WERI-Rb-1 (cell line): Measurements from ENCODE around the gene CENPP.
A peak's percentile ranks its signal among the peaks of the same experiment; 100 is the strongest.

Experiments
- DNase-seq: peaks from one replicate; pipeline ENCODE4 v3.0.0-alpha.2; 2020
- H3K27ac ChIP-seq: fragments of 250-450 bp; sonication (Bioruptor Pico); 2 replicates; pipeline ENCODE4 v1.5.1; 2020; ENCODE audit warnings: mild to moderate bottlenecking, moderate library complexity
- H3K27me3 ChIP-seq: fragments of 250-450 bp; sonication (Bioruptor Pico); 2 replicates; pipeline ENCODE4 v1.5.1; 2021; ENCODE audit warnings: mild to moderate bottlenecking, low read depth, moderate library complexity; ENCODE audit not compliant: insufficient read depth, severe bottlenecking
- H3K36me3 ChIP-seq: fragments of 250-450 bp; sonication (Bioruptor Pico); 2 replicates; pipeline ENCODE4 v1.5.1; 2020; ENCODE audit warnings: mild to moderate bottlenecking, moderate library complexity
- H3K4me3 ChIP-seq: 2 replicates; pipeline ENCODE4 v1.5.1; 2011; ENCODE audit warnings: low read depth, mild to moderate bottlenecking, control low read depth, low read length
- H3K9me3 ChIP-seq: fragments of 250-450 bp; sonication (Bioruptor Pico); 2 replicates; pipeline ENCODE4 v1.5.1; 2021; ENCODE audit warnings: mild to moderate bottlenecking, moderate library complexity; ENCODE audit not compliant: severe bottlenecking
- TF ChIP-seq, protein P1 (sequence below): IDR thresholded peaks from 2 replicates; pipeline ENCODE4 v1.5.1; 2011; ENCODE audit warnings: low read depth, mild to moderate bottlenecking, control low read depth, inconsistent platforms, low read length

CENPP gene

DNA sequence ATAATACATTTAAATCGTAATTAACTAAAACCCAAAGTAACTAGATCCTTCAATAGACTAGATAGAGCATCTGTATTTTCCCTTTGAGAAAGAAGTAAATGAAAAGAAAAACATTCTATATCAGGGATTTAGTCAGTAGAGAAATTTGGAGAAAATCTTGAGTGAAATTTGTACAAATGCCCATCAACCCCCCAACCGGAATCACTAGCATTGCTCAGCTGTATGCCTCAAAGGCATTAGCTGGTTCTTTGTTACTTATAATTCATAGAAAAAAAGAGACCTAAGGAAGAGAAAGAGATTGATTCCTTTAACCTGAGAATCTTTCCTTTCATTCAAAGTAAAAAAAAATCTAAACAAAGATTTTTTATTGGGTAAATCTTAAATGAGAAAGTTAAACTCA is 97.9 kb downstream of the CENPP start:
- H3K4me3 ChIP-seq: no peak overlapping the region
- no peaks in the 10 kb centered on the region for H3K36me3 ChIP-seq
- no peak for DNase-seq
- no peaks in the 10 kb centered on the region for H3K27me3 ChIP-seq
- no peak overlapping the region for H3K27ac ChIP-seq
- TF ChIP-seq, protein P1, sequence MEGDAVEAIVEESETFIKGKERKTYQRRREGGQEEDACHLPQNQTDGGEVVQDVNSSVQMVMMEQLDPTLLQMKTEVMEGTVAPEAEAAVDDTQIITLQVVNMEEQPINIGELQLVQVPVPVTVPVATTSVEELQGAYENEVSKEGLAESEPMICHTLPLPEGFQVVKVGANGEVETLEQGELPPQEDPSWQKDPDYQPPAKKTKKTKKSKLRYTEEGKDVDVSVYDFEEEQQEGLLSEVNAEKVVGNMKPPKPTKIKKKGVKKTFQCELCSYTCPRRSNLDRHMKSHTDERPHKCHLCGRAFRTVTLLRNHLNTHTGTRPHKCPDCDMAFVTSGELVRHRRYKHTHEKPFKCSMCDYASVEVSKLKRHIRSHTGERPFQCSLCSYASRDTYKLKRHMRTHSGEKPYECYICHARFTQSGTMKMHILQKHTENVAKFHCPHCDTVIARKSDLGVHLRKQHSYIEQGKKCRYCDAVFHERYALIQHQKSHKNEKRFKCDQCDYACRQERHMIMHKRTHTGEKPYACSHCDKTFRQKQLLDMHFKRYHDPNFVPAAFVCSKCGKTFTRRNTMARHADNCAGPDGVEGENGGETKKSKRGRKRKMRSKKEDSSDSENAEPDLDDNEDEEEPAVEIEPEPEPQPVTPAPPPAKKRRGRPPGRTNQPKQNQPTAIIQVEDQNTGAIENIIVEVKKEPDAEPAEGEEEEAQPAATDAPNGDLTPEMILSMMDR: no peak
- no peaks in the 10 kb centered on the region for H3K9me3 ChIP-seq

DNA sequence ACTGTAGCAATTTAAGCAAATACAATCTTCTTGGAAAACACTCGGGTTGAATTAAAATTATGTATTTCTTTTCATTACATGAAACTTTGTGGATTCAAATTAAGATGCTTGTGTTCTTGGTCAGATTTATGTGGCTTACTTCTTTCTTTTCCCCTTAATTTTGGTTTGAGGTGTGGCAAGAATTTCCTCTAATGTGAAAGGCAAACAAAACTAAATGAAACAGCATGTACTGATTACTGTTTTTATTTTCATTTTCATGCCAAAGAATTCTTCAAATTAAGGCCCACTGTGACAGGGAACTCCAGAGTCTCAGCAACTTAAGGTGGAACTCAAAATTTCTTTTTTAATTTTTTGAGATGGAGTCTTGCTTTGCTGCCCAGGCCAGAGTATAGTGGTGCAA is 98.6 kb downstream of the CENPP start, which contains the start of gene OMD:
TSS of gene OMD (minus strand) at position 132 of the 400 bp plus-strand sequence. CDS start 6,913 bp downstream, outside the sequence.
- H3K27ac ChIP-seq: no peak within 1 kb of the TSS
- no peaks in the 10 kb centered on the region for H3K27me3 ChIP-seq
- H3K9me3 ChIP-seq: no peaks in the 10 kb centered on the region
- no peak for DNase-seq
- no peaks in the 10 kb centered on the region for H3K36me3 ChIP-seq
- TF ChIP-seq, protein P1: no peak
- H3K4me3 ChIP-seq: no peak within 1 kb of the TSS

DNA sequence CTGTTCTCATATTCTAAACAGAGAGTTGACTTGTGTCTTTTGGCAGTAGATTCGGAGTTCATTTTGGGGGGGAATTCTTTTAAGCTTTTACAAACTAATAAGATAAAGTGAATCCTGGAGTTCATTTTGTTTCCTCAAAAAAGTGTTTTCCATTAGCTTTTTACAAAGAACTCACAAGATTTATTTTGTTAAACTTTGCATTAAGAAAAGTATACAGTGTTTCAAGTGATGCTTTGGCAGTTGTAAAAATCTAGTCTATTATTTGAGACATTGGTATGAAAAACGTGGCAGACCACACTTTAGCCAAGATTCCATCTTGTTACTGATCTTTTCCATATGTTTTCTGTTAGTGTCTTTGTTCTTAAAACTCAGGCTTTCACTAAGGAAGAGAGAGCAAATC is 99.7 kb downstream of the CENPP start:
- H3K9me3 ChIP-seq: no peaks in the 10 kb centered on the region
- TF ChIP-seq, protein P1: no peak
- peak overlapping the region; percentile 25; the same call in 1 of the 2 replicates for H3K27ac ChIP-seq
- H3K36me3 ChIP-seq: no peaks in the 10 kb centered on the region
- no peak for DNase-seq
- H3K27me3 ChIP-seq: no peaks in the 10 kb centered on the region
- H3K4me3 ChIP-seq: no peak overlapping the region

DNA sequence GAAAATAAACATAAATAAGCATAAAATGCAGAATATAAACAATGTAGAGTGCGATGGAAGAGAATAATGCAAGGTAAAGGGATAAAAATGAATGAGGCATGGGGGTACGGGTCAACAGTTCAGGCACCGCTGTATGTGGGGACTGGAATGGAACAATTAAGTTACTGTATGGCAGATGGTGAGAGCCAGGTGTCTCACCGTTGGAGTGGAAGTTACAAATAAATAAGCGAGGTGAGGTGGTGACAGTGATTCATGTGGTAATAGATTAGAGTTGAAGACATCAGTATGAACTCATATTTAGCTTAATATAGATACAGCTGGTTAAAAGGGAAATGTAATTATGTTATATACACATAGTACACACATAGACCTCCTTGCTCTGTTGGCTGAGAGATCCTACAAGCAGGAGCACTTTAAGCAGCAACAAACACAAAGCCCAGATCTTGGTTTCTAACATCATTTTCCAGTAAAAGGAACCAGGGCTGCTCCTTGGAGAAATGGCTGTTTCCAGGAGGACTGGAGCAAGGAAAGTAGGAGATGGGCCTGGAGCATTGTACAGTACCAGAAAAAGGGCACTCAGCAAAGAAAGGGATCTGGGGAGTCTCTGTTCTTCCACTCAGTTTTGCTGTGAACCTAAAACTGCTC is 100.9 kb downstream of the CENPP start:
- TF ChIP-seq, protein P1: no peak
- peak overlapping the region; percentile 25; the same call in 1 of the 2 replicates for H3K27ac ChIP-seq
- no peaks in the 10 kb centered on the region for H3K9me3 ChIP-seq
- H3K4me3 ChIP-seq: no peak overlapping the region
- no peaks in the 10 kb centered on the region for H3K36me3 ChIP-seq
- H3K27me3 ChIP-seq: no peaks in the 10 kb centered on the region
- DNase-seq: peak; percentile 13

DNA sequence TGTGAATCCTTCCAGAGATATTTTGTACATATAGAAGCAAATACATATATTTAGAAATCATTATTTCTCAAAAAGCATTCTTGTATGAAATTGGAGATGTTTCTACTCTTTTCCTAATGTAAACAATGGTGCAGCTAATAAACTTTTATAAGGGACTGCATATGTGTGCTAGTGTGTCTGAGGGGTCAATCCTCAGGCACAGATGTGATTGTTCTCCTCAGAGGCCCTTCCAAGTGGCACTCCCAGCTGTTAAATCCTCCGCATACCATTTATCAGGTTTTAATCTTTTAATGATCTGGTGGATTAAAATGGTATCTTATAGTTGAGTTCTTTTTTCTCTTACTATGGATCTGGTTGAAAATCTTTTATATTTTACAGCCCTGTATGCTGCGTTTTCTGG is 104.1 kb downstream of the CENPP start:
- no peaks in the 10 kb centered on the region for H3K9me3 ChIP-seq
- H3K4me3 ChIP-seq: no peak overlapping the region
- H3K27ac ChIP-seq: no peak overlapping the region
- H3K36me3 ChIP-seq: no peaks in the 10 kb centered on the region
- TF ChIP-seq, protein P1: no peak
- DNase-seq: no peak
- no peaks in the 10 kb centered on the region for H3K27me3 ChIP-seq

DNA sequence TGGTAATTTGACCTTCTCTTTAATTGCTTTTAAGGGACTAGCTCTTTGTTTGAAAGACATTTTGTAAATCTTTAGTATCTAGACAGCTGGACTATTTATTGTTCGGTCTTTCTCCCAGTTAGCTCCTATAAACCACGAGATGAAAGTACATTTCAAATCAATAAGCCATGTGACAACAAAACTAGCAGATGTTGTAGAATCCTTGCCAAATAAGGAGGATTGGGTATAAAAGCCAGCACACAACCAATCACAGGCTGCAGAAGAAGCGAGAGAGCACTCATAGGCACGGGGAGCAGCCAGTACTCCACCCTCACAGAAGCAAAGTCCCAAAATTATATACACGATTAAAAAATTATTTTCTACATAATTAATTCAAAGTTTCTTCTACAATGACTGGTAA is 106.6 kb downstream of the CENPP start:
- no peaks in the 10 kb centered on the region for H3K9me3 ChIP-seq
- no peak for DNase-seq
- no peak overlapping the region for H3K27ac ChIP-seq
- H3K36me3 ChIP-seq: no peaks in the 10 kb centered on the region
- TF ChIP-seq, protein P1: no peak
- no peak overlapping the region for H3K4me3 ChIP-seq
- no peaks in the 10 kb centered on the region for H3K27me3 ChIP-seq
